Epithelial cell of proximal tubule (primary cell): Measurements from ENCODE around the gene ANXA11. TPM values are rescaled to one million over a fixed set of nuclear protein-coding genes. Genes with fewer than 3 reads are reported as not detected.
"Not testable (repeated sequence)": the region's sequence is repeated elsewhere in the genome, so short reads cannot be mapped to it uniquely, and the experiment has no call there.

ENCODE experiments used
- DNase-seq: peaks from one replicate; pipeline ENCODE4 v3.0.0-alpha.2; 2011; ENCODE audit warnings: low read depth
- H3K4me3 ChIP-seq: 2 replicates; pipeline ENCODE4 v1.5.1; 2011; ENCODE audit warnings: low read depth, mild to moderate bottlenecking, low read length
- CTCF ChIP-seq: conservative IDR thresholded peaks from 2 replicates; pipeline ENCODE4 v1.5.1; 2012; ENCODE audit warnings: low read depth, mild to moderate bottlenecking, low read length
- total RNA-seq: library from RNA; depleted of rRNA; stranded (reverse); fragments of >200 nt; gene quantifications from 2 replicates; pipeline ENCODE4 v1.2.3, GENCODE V29; 2015

The ANXA11 gene
- 148 and 153 TPM in 2 replicates for total RNA-seq

- no peak for DNase-seq
- H3K4me3 ChIP-seq: peak within 1 kb of the TSS; percentile 80
- TF ChIP-seq CTCF: no peak
Measured at GRCh38 chr10:80205477-80206276, at the start of gene ANXA11. ANXA11 (minus strand) TSS chr10:80205537; CDS start chr10:80172861, 32,676 bp downstream.

- not testable (repeated sequence) for DNase-seq, H3K4me3 ChIP-seq
Measured at GRCh38 chr10:80254726-80255125, 49.4 kb upstream of the ANXA11 start.

GRCh38 chr10:80253963-80254271, 48.6 kb upstream of the ANXA11 start:
- not testable (repeated sequence) for DNase-seq, H3K4me3 ChIP-seq

- no peak overlapping the region for H3K4me3 ChIP-seq
- no peak for DNase-seq
- TF ChIP-seq CTCF: no peak
Measured at GRCh38 chr10:80253266-80253962, 48.1 kb upstream of the ANXA11 start.

- no peak for TF ChIP-seq CTCF
- no peak for DNase-seq
- H3K4me3 ChIP-seq: no peak overlapping the region
Measured at GRCh38 chr10:80252296-80252887, 47.1 kb upstream of the ANXA11 start.

- not testable (repeated sequence) for DNase-seq
Measured at GRCh38 chr10:80251703-80252280, 46.5 kb upstream of the ANXA11 start.

GRCh38 chr10:80250399-80250798, 45.1 kb upstream of the ANXA11 start:
- H3K4me3 ChIP-seq, DNase-seq: not testable (repeated sequence)

More at GRCh38 chr10:80251703-80252280, 46.5 kb upstream of the ANXA11 start:
- not testable (repeated sequence) for H3K4me3 ChIP-seq

- not testable (repeated sequence) for H3K4me3 ChIP-seq, DNase-seq
Measured at GRCh38 chr10:80249906-80250305, 44.6 kb upstream of the ANXA11 start.

- H3K4me3 ChIP-seq, DNase-seq: not testable (repeated sequence)
Measured at GRCh38 chr10:80247611-80248010, 42.3 kb upstream of the ANXA11 start.

GRCh38 chr10:80244371-80244770, 39.0 kb upstream of the ANXA11 start:
- DNase-seq, H3K4me3 ChIP-seq: not testable (repeated sequence)

GRCh38 chr10:80242341-80242740, 37.0 kb upstream of the ANXA11 start:
- DNase-seq, H3K4me3 ChIP-seq: not testable (repeated sequence)

- not testable (repeated sequence) for H3K4me3 ChIP-seq, DNase-seq
Measured at GRCh38 chr10:80236457-80236856, 31.1 kb upstream of the ANXA11 start.

- DNase-seq, H3K4me3 ChIP-seq: not testable (repeated sequence)
Measured at GRCh38 chr10:80234331-80235235, 29.2 kb upstream of the ANXA11 start.

- H3K4me3 ChIP-seq, DNase-seq: not testable (repeated sequence)
Measured at GRCh38 chr10:80233871-80234270, 28.5 kb upstream of the ANXA11 start.
